G401 (cell line): ENCODE data around the gene ERBB4. TPM values are rescaled to one million over a fixed set of nuclear protein-coding genes. Genes with fewer than 3 reads are reported as not detected.
A peak's percentile ranks its signal among the peaks of the same experiment; 100 is the strongest.
"Not testable (repeated sequence)": the region's sequence is repeated elsewhere in the genome, so short reads cannot be mapped to it uniquely, and the experiment has no call there.

Experiments
- DNase-seq: peaks from one replicate; pipeline ENCODE4 v3.0.0-alpha.2; 2015; ENCODE audit warnings: low spot score
- in situ Hi-C: cut with HindIII; loops from 2 replicates; pipeline ENCODE4 v1.10.0; 2016; ENCODE audit warnings: low sequenced_read_pairs, mixed read lengths
- total RNA-seq: library from RNA; depleted of rRNA; stranded (reverse); fragments of >200 nt; shearing (Covaris generic); gene quantifications from 2 replicates; pipeline ENCODE4 v1.2.3, GENCODE V29; 2014

ERBB4 gene
- total RNA-seq, 1 experiment from 2014 or later = not detected

- in situ Hi-C loops = no loop called here
- DNase-seq = peak; percentile 88
Observed at GRCh38 chr2:212264187-212264586, 274.4 kb downstream of the ERBB4 start.

- no peak for DNase-seq
- in situ Hi-C loops = no loop called here
Observed at GRCh38 chr2:212259226-212259625, 279.4 kb downstream of the ERBB4 start.

- no peak for DNase-seq
- in situ Hi-C loops = no loop called here
Observed at GRCh38 chr2:212254339-212254738, 284.3 kb downstream of the ERBB4 start.

- no peak for DNase-seq
- in situ Hi-C loops = no loop called here
Observed at GRCh38 chr2:212249451-212249850, 289.2 kb downstream of the ERBB4 start.

- in situ Hi-C loops = no loop called here
Observed at GRCh38 chr2:212245880-212246279, 292.7 kb downstream of the ERBB4 start.

GRCh38 chr2:212242724-212243123 is 295.9 kb downstream of the ERBB4 start:
- peak; percentile 73 for DNase-seq
- in situ Hi-C loops = no loop called here

More at GRCh38 chr2:212245880-212246279, 292.7 kb downstream of the ERBB4 start:
- no peak for DNase-seq

- DNase-seq, in situ Hi-C loops: not testable (repeated sequence)
Observed at GRCh38 chr2:212238152-212238551, 300.4 kb downstream of the ERBB4 start.

- no peak for DNase-seq
Observed at GRCh38 chr2:212237350-212238095, 301.1 kb downstream of the ERBB4 start.

GRCh38 chr2:212228743-212229171 is 309.8 kb downstream of the ERBB4 start:
- in situ Hi-C loops = no loop called here
- DNase-seq = no peak

More at GRCh38 chr2:212237350-212238095, 301.1 kb downstream of the ERBB4 start:
- in situ Hi-C loops = no loop called here

GRCh38 chr2:212227755-212228154 is 310.8 kb downstream of the ERBB4 start:
- DNase-seq = peak; percentile 81
- in situ Hi-C loops = no loop called here

GRCh38 chr2:212226114-212226513 is 312.5 kb downstream of the ERBB4 start:
- DNase-seq = no peak
- in situ Hi-C loops = no loop called here

GRCh38 chr2:212223696-212224095 is 314.9 kb downstream of the ERBB4 start:
- in situ Hi-C loops = no loop called here
- DNase-seq = no peak

GRCh38 chr2:212213191-212213590 is 325.4 kb downstream of the ERBB4 start:
- in situ Hi-C loops = no loop called here
- DNase-seq = no peak

GRCh38 chr2:212208467-212208866 is 330.1 kb downstream of the ERBB4 start:
- in situ Hi-C loops = no loop called here
- no peak for DNase-seq

- DNase-seq = no peak
- in situ Hi-C loops = no loop called here
Observed at GRCh38 chr2:212197776-212198175, 340.8 kb downstream of the ERBB4 start.

- no peak for DNase-seq
- in situ Hi-C loops = no loop called here
Observed at GRCh38 chr2:212195626-212196025, 343.0 kb downstream of the ERBB4 start.

GRCh38 chr2:212194396-212194795 is 344.2 kb downstream of the ERBB4 start:
- peak; percentile 24 for DNase-seq
- in situ Hi-C loops = no loop called here

GRCh38 chr2:212193803-212194202 is 344.8 kb downstream of the ERBB4 start:
- DNase-seq = no peak
- in situ Hi-C loops = no loop called here

- peak; percentile 61 for DNase-seq
- in situ Hi-C loops = no loop called here
Observed at GRCh38 chr2:212193056-212193455, 345.5 kb downstream of the ERBB4 start.

- in situ Hi-C loops = not testable (repeated sequence)
Observed at GRCh38 chr2:212191438-212191837, 347.2 kb downstream of the ERBB4 start.

GRCh38 chr2:212186166-212186565 is 352.4 kb downstream of the ERBB4 start:
- DNase-seq = no peak
- in situ Hi-C loops = no loop called here

More at GRCh38 chr2:212191438-212191837, 347.2 kb downstream of the ERBB4 start:
- not testable (repeated sequence) for DNase-seq
